OCI-LY7 (cell line): ENCODE measurements around the gene MARCHF6. TPM values are rescaled to one million over a fixed set of nuclear protein-coding genes. Genes with fewer than 3 reads are reported as not detected.

Experiments used
- BruUV-seq: library from RNA; stranded (reverse); fragments of 400-500 nt; replicated peaks from 2 replicates; lab custom pipeline; 2021; lab: Mats Ljungman, UMichigan
- CTCF ChIA-PET: fragments of 300-600 bp; sonication (Branson Sonifier 250); formaldehyde crosslinking; loops from one replicate; lab custom pipeline; 2022; ENCODE audit warnings: antibody characterized with exemption; ENCODE audit not compliant: unreplicated experiment; lab: Charles Lee
- POLR2A ChIA-PET: fragments of 300-600 bp; sonication (Branson Sonifier 250); formaldehyde crosslinking; loops from one replicate; lab custom pipeline; 2022; ENCODE audit warnings: antibody characterized with exemption; lab: Charles Lee
- DNase-seq: peaks from one replicate; pipeline ENCODE4 v3.0.0-alpha.2; 2015; ENCODE audit warnings: low spot score
- H2AFZ ChIP-seq: fragments of 200-600 bp; sonication (generic), shearing (Covaris generic); 2 replicates; pipeline ENCODE4 v1.6.1; 2014; ENCODE audit warnings: mild to moderate bottlenecking, antibody characterized with exemption, low read length, moderate library complexity
- H3K27ac ChIP-seq: fragments of 200-600 bp; sonication (generic); 2 replicates; pipeline ENCODE4 v1.5.1; 2014; ENCODE audit warnings: mixed run types, low read depth, mild to moderate bottlenecking, moderate library complexity, low read length, inconsistent platforms; ENCODE audit not compliant: poor library complexity, severe bottlenecking
- H3K36me3 ChIP-seq: fragments of 200-600 bp; sonication (generic); 2 replicates; pipeline ENCODE4 v1.6.1; 2014; ENCODE audit warnings: mild to moderate bottlenecking, antibody characterized with exemption, low read length, moderate library complexity, mixed read lengths; ENCODE audit not compliant: insufficient read depth
- H3K4me1 ChIP-seq: fragments of 200-600 bp; sonication (generic); 2 replicates; pipeline ENCODE4 v1.5.1; 2014; ENCODE audit warnings: mild to moderate bottlenecking, low read length; ENCODE audit not compliant: insufficient read depth, poor library complexity, severe bottlenecking
- H3K4me2 ChIP-seq: fragments of 200-600 bp; sonication (generic); 2 replicates; pipeline ENCODE4 v1.6.1; 2014; ENCODE audit warnings: mild to moderate bottlenecking, low read length
- H3K4me3 ChIP-seq: fragments of 200-600 bp; sonication (generic); 2 replicates; pipeline ENCODE4 v1.5.1; 2014; ENCODE audit warnings: mild to moderate bottlenecking, low read depth, low read length; ENCODE audit not compliant: poor library complexity, severe bottlenecking
- H3K79me2 ChIP-seq: fragments of 200-600 bp; sonication (generic); 2 replicates; pipeline ENCODE4 v1.6.1; 2016; ENCODE audit warnings: low read depth, mild to moderate bottlenecking, low read length, moderate library complexity, mixed read lengths; ENCODE audit not compliant: insufficient read depth
- H3K9me2 ChIP-seq: fragments of 200-600 bp; sonication (generic); 2 replicates; pipeline ENCODE4 v1.6.1; 2016; ENCODE audit warnings: mild to moderate bottlenecking, low read length, mixed read lengths; ENCODE audit not compliant: insufficient read depth
- H3K9me3 ChIP-seq: fragments of 200-600 bp; sonication (generic); 2 replicates; pipeline ENCODE4 v1.6.1; 2014; ENCODE audit warnings: mild to moderate bottlenecking, mixed run types, low read length, mixed read lengths
- H4K20me1 ChIP-seq: fragments of 200-600 bp; sonication (generic); 2 replicates; pipeline ENCODE4 v1.6.1; 2014; ENCODE audit warnings: mild to moderate bottlenecking, antibody characterized with exemption, low read length, moderate library complexity, mixed read lengths; ENCODE audit not compliant: insufficient read depth
- EZH2phosphoT487 ChIP-seq: fragments of 200-600 bp; sonication (generic); IDR thresholded peaks from 2 replicates; pipeline ENCODE4 v1.6.1; 2018; ENCODE audit warnings: low read depth, borderline replicate concordance, mild to moderate bottlenecking, mixed run types, antibody characterized with exemption, low read length, moderate library complexity, mixed read lengths
- intact Hi-C: fragments of 100-400 bp; cut with micrococcal nuclease; formaldehyde crosslinking; loops from one replicate; pipeline ENCODE4 v1.10.0; 2022; ENCODE audit not compliant: unreplicated experiment
- total RNA-seq, 2 experiments: library from RNA; depleted of rRNA in 1 of 2; stranded (reverse); fragments of >200 nt in 1 of 2; shearing (Covaris generic) in 1 of 2; gene quantifications; 2 replicates each; pipeline ENCODE4 v1.2.3, GENCODE V29; 2014 to 2022
- TF ChIP-seq, protein P1 (sequence below): fragments of 200-600 bp; sonication (generic); conservative IDR thresholded peaks from 2 replicates; pipeline ENCODE4 v1.5.1; 2014; ENCODE audit warnings: mild to moderate bottlenecking, antibody characterized with exemption, low read length, moderate library complexity, mixed read lengths

Gene MARCHF6
- total RNA-seq, 2 experiments from 2014 or later, result 113 to 118 TPM

DNA sequence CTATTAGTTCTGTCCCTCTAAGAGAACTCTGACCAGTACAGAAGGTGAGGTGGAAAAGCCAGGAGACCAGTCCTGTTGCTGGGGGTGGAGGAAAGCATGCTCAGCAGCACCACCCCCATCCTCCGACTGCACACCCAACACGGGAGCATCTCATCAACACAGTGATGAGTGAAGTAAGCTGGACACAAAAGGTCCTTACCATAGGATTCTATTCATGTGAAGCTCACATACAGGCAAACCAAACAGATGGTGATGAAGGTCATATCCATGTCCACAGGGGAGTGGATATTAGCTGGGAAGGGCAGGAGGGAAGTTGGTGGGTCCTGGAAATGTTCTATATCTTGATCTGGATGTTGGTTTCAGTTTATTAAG is 14.8 kb upstream of the MARCHF6 start:
- intact Hi-C loops, result no loop called here
- no TSS peak for BruUV-seq
- Histone ChIP-seq H3K4me3 (no peak overlapping the region), H3K9me2 (no peaks in the 10 kb centered on the region), H4K20me1 (no peaks in the 10 kb centered on the region), H3K4me1 (no peaks in the 10 kb centered on the region), H3K36me3 (no peaks in the 10 kb centered on the region), H3K9me3 (no peaks in the 10 kb centered on the region), H3K27ac (no peak overlapping the region), H3K79me2 (no peaks in the 10 kb centered on the region), H2AFZ (no peak overlapping the region), H3K4me2 (no peak overlapping the region)
- CTCF ChIA-PET, result no interaction called here
- no peak for TF ChIP-seq EZH2phosphoT487
- TF ChIP-seq, protein P1, sequence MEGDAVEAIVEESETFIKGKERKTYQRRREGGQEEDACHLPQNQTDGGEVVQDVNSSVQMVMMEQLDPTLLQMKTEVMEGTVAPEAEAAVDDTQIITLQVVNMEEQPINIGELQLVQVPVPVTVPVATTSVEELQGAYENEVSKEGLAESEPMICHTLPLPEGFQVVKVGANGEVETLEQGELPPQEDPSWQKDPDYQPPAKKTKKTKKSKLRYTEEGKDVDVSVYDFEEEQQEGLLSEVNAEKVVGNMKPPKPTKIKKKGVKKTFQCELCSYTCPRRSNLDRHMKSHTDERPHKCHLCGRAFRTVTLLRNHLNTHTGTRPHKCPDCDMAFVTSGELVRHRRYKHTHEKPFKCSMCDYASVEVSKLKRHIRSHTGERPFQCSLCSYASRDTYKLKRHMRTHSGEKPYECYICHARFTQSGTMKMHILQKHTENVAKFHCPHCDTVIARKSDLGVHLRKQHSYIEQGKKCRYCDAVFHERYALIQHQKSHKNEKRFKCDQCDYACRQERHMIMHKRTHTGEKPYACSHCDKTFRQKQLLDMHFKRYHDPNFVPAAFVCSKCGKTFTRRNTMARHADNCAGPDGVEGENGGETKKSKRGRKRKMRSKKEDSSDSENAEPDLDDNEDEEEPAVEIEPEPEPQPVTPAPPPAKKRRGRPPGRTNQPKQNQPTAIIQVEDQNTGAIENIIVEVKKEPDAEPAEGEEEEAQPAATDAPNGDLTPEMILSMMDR, result no peak
- POLR2A ChIA-PET, result no interaction called here
- no peak for DNase-seq

DNA sequence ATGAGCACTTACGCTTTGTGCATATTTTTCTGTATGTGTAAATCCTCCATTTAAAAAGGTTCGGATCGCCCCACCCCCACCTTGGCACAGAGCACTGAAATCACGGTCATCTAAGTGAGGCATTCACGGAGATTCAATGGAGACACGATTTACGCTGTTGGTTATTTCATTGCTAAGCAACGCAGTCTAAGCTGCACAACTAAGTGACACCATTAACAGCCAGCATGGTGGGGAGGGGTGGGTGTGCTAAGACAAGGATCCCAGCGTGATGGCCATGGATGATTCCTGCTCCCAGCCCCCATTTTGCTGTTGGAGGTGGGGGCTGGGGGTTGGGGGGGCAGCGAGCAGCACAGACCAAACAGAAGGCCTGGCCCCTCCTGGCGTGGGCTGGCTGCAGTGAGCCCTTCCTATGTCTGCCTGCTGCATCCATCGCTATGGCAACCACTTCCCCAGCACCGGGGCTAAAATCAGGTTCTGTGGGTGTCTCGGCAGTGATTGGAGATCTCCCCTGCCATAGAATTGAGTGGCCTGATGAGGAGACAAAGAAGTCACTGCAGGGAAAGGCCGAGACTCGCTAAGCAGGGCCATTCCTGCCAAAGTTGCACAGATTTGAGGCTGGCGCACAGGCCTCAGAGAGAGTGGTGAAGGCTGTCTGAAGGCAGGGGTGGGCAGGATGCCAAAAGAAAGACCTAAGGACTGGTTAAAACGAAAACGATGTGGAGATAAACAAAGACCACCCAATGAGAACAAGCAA is 14.3 kb upstream of the MARCHF6 start:
- ChIA-PET POLR2A (interaction anchor here (0.7 kb wide), 1 partner anchor 20 kb away, joined by 7 read pairs; no protein-coding TSS in a partner anchor), CTCF (no interaction called here)
- no TSS peak for BruUV-seq
- Histone ChIP-seq H3K9me3 (no peaks in the 10 kb centered on the region), H3K4me1 (no peaks in the 10 kb centered on the region), H2AFZ (no peak overlapping the region), H3K4me2 (no peak overlapping the region), H3K79me2 (no peaks in the 10 kb centered on the region), H3K4me3 (no peak overlapping the region), H3K9me2 (no peaks in the 10 kb centered on the region), H3K36me3 (no peaks in the 10 kb centered on the region), H3K27ac (no peak overlapping the region), H4K20me1 (no peaks in the 10 kb centered on the region)
- no peak for DNase-seq
- TF ChIP-seq EZH2phosphoT487, result no peak
- TF ChIP-seq, protein P1, result no peak
- intact Hi-C loops, result no loop called here

DNA sequence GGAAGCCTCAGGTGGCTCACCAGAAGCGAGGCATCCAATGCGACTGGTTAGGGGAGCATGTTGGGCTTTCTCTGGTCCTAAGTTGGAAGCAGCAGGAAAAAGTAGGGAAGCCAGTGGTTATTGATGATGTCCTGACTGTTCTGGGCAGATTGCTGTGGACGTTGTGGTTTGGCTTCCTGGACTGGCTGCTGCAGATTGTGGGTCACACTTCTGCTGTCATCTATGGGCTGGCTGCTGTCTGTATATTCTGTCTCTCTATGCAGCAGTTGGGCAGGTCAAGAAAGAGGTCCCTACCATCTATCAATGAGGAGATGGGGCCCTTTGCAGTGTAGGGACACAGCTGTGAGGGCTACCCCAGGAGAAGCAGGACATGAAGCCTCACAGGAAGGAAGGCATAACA is 13.5 kb upstream of the MARCHF6 start:
- no peak for DNase-seq
- BruUV-seq, result no TSS peak
- H3K27ac ChIP-seq, result no peak overlapping the region
- intact Hi-C loops, result no loop called here
- no peak overlapping the region for H2AFZ ChIP-seq
- TF ChIP-seq, protein P1, result no peak
- TF ChIP-seq EZH2phosphoT487, result no peak
- no peaks in the 10 kb centered on the region for H3K36me3 ChIP-seq
- H3K4me3 ChIP-seq, result no peak overlapping the region
- no peaks in the 10 kb centered on the region for H3K9me3 ChIP-seq
- H3K4me2 ChIP-seq, result no peak overlapping the region
- CTCF ChIA-PET, result no interaction called here
- H3K9me2 ChIP-seq, result no peaks in the 10 kb centered on the region
- POLR2A ChIA-PET, result interaction anchor here (0.6 to 1.9 kb wide), 2 partner anchors 83 to 1101 kb away, joined by 3 to 6 read pairs; no protein-coding TSS in a partner anchor
- no peaks in the 10 kb centered on the region for H4K20me1 ChIP-seq
- H3K79me2 ChIP-seq, result no peaks in the 10 kb centered on the region
- no peaks in the 10 kb centered on the region for H3K4me1 ChIP-seq
